SU-DHL-6 (cell line): Measurements from ENCODE around the gene CLPSL2.

Experiments used
- H2AFZ ChIP-seq: fragments of 200-600 bp; sonication (generic); 2 replicates; pipeline ENCODE4 v1.6.1; 2014; ENCODE audit warnings: low read depth, mild to moderate bottlenecking, moderate library complexity, mixed read lengths, antibody characterized with exemption, low read length; ENCODE audit not compliant: severe bottlenecking
- H3F3A ChIP-seq: fragments of 200-600 bp; shearing (Covaris generic); 2 replicates; pipeline ENCODE4 v1.6.0; 2016; ENCODE audit warnings: antibody characterized with exemption, mild to moderate bottlenecking; ENCODE audit not compliant: insufficient read depth
- H3K27ac ChIP-seq: fragments of 200-600 bp; sonication (generic); 2 replicates; pipeline ENCODE4 v1.5.1; 2016; ENCODE audit warnings: low read depth, mild to moderate bottlenecking, low read length, moderate library complexity, mixed read lengths
- H3K27me3 ChIP-seq: fragments of 200-600 bp; sonication (generic), shearing (Covaris generic); 2 replicates; pipeline ENCODE4 v1.6.0; 2014; ENCODE audit warnings: mild to moderate bottlenecking, low read length
- H3K36me3 ChIP-seq: fragments of 200-600 bp; sonication (generic); 2 replicates; pipeline ENCODE4 v1.6.1; 2014; ENCODE audit warnings: mild to moderate bottlenecking, low read length, mixed read lengths
- H3K4me2 ChIP-seq: fragments of 300-600, 200-600 bp; shearing (Covaris generic), sonication (generic); 2 replicates; pipeline ENCODE4 v1.6.0; 2014; ENCODE audit warnings: low read length, low read depth, mild to moderate bottlenecking; ENCODE audit not compliant: poor library complexity, severe bottlenecking
- H3K4me3 ChIP-seq: fragments of 200-600 bp; sonication (generic); 2 replicates; pipeline ENCODE4 v1.5.1; 2014; ENCODE audit warnings: antibody characterized with exemption, low read length, mild to moderate bottlenecking, mixed read lengths; ENCODE audit not compliant: insufficient read depth, poor library complexity, severe bottlenecking
- H3K79me2 ChIP-seq: fragments of 200-600 bp; sonication (generic); 2 replicates; pipeline ENCODE4 v1.6.1; 2014; ENCODE audit warnings: mild to moderate bottlenecking, low read length, moderate library complexity; ENCODE audit not compliant: insufficient read depth
- H3K9ac ChIP-seq: fragments of 200-600 bp; sonication (generic); 2 replicates; pipeline ENCODE4 v1.7.0; 2014; ENCODE audit warnings: mild to moderate bottlenecking, low read length
- H3K9me2 ChIP-seq: fragments of 200-600 bp; sonication (generic); replicated peaks from 2 replicates; pipeline ENCODE4 v1.6.1; 2014; ENCODE audit warnings: low read length; ENCODE audit not compliant: insufficient read depth
- H3K9me3 ChIP-seq: fragments of 200-600 bp; sonication (generic); 2 replicates; pipeline ENCODE4 v1.6.1; 2014; ENCODE audit warnings: low read length, mixed read lengths; ENCODE audit not compliant: insufficient read depth
- H4K20me1 ChIP-seq: fragments of 200-600 bp; sonication (generic); 2 replicates; pipeline ENCODE4 v1.6.1; 2014; ENCODE audit warnings: low read depth, mild to moderate bottlenecking, antibody characterized with exemption, low read length, moderate library complexity, mixed read lengths
- EZH2phosphoT487 ChIP-seq: fragments of 200-600 bp; sonication (generic), shearing (Covaris generic); conservative IDR thresholded peaks from 2 replicates; pipeline ENCODE4 v1.6.1; 2018; ENCODE audit warnings: mild to moderate bottlenecking, antibody characterized with exemption, low read length, moderate library complexity, mixed read lengths
- TF ChIP-seq, protein P1 (sequence below): fragments of 200-600 bp; sonication (generic); IDR thresholded peaks from one replicate; pipeline ENCODE4 v1.5.1; 2017; ENCODE audit warnings: antibody characterized with exemption, mild to moderate bottlenecking, low read length, moderate library complexity; ENCODE audit not compliant: insufficient read depth, poor library complexity, severe bottlenecking

The CLPSL2 gene

DNA sequence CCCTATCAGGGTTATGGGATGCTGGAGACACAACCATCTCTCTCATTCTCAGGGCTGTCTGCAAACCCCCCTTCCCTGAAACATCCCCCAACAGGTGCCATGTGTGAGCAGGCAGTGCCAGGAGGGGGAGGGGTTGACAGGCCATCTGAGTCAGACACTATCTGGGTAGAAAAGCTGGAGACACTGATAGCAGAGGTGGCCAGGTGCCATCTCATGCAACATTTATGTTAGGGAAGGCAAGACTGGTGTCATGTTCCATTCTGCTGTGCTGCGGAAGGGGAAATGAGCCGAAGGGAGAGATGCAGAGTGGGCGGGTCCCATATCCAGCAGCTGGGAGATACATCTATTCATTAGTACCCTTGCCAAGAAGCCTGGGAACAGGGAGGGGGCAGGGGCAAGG is 32.3 kb downstream of the CLPSL2 start:
- no peaks in the 10 kb centered on the region for H3K79me2 ChIP-seq
- H3K4me3 ChIP-seq, result no peak overlapping the region
- H3K27ac ChIP-seq, result no peak overlapping the region
- H2AFZ ChIP-seq, result no peak overlapping the region
- H3K36me3 ChIP-seq, result no peaks in the 10 kb centered on the region
- no peaks in the 10 kb centered on the region for H4K20me1 ChIP-seq
- H3K27me3 ChIP-seq, result no peaks in the 10 kb centered on the region; the same call in 1 of the 2 replicates
- H3F3A ChIP-seq, result no peaks in the 10 kb centered on the region
- no peaks in the 10 kb centered on the region for H3K9me3 ChIP-seq
- H3K9ac ChIP-seq, result no peak overlapping the region
- H3K9me2 ChIP-seq, result no peaks in the 10 kb centered on the region
- no peak overlapping the region for H3K4me2 ChIP-seq
- TF ChIP-seq, protein P1, sequence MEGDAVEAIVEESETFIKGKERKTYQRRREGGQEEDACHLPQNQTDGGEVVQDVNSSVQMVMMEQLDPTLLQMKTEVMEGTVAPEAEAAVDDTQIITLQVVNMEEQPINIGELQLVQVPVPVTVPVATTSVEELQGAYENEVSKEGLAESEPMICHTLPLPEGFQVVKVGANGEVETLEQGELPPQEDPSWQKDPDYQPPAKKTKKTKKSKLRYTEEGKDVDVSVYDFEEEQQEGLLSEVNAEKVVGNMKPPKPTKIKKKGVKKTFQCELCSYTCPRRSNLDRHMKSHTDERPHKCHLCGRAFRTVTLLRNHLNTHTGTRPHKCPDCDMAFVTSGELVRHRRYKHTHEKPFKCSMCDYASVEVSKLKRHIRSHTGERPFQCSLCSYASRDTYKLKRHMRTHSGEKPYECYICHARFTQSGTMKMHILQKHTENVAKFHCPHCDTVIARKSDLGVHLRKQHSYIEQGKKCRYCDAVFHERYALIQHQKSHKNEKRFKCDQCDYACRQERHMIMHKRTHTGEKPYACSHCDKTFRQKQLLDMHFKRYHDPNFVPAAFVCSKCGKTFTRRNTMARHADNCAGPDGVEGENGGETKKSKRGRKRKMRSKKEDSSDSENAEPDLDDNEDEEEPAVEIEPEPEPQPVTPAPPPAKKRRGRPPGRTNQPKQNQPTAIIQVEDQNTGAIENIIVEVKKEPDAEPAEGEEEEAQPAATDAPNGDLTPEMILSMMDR, result no peak
- TF ChIP-seq EZH2phosphoT487, result no peak

DNA sequence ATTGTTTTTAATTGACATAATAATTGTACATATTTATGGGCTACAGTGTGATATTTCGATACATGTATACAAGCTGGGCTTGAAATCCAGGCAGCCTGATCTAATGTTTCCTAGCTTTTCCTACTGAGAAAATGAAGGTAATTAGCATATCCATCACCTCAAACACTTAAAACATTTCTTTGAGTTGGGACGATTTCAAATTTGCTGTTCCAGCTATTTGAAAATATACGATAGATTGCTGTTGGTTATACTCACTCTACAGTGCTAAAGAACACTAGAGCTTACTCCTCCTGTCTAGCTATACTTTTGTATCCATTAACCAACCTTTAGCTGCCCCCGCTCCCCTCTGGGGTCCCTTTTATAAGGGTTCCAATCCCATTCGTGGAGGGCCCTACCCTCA is 33.4 kb downstream of the CLPSL2 start:
- Histone ChIP-seq H3K27ac (no peak overlapping the region), H2AFZ (no peak overlapping the region), H3K4me3 (no peak overlapping the region), H3K36me3 (no peaks in the 10 kb centered on the region), H3K27me3 (no peaks in the 10 kb centered on the region; the same call in 1 of the 2 replicates), H3K9ac (no peak overlapping the region), H3K9me3 (no peaks in the 10 kb centered on the region), H3F3A (no peaks in the 10 kb centered on the region), H3K4me2 (no peak overlapping the region), H3K79me2 (no peaks in the 10 kb centered on the region), H4K20me1 (no peaks in the 10 kb centered on the region), H3K9me2 (no peaks in the 10 kb centered on the region)
- no peak for TF ChIP-seq EZH2phosphoT487
- TF ChIP-seq, protein P1, result no peak

DNA sequence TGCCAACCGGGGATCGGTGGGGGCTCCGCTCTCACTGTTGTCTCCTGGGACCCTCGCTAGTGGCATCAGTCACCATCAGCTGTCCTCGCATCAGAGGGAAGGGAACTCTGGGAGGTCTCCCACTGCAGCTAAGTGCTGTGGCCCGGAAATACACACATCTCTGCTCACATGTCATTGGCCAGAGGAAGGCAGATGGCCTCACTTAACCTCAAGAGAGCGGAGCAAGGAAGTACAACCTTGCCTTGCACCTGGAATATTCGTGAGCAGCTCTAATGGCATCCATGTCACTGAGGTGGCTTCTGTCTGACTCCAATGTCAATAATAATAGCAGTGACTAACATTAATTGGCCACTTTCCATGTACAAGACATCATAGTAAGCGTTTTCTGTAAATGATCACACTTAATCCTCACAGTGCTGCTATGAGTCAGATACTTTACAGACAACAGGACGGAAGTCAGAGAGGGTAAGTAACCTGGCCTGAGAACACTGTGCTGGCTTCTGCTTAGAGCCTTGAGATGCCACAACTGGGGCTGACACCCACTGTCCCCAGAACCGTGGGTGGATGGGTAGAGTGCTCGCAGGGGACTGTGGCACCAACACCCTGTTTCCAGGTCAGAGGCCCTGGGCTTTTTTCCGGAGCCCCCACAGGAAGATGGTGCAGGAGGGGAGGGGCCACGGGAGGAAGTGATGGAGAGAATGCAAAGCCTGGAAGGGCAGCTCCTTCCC is 34.7 kb downstream of the CLPSL2 start:
- no peak overlapping the region for H3K9ac ChIP-seq
- no peaks in the 10 kb centered on the region for H3K79me2 ChIP-seq
- no peak overlapping the region for H2AFZ ChIP-seq
- no peaks in the 10 kb centered on the region for H3F3A ChIP-seq
- H3K9me2 ChIP-seq, result no peaks in the 10 kb centered on the region
- TF ChIP-seq EZH2phosphoT487, result no peak
- TF ChIP-seq, protein P1, result no peak
- H3K36me3 ChIP-seq, result no peaks in the 10 kb centered on the region
- H3K4me3 ChIP-seq, result no peak overlapping the region
- H3K27ac ChIP-seq, result no peak overlapping the region
- H3K27me3 ChIP-seq, result no peaks in the 10 kb centered on the region; the same call in 1 of the 2 replicates
- H4K20me1 ChIP-seq, result no peaks in the 10 kb centered on the region
- H3K4me2 ChIP-seq, result no peak overlapping the region
- H3K9me3 ChIP-seq, result no peaks in the 10 kb centered on the region
